Cardiac fibroblast (primary cell): Measurements from ENCODE around the gene FAM174B.

ENCODE experiments used
- DNase-seq, 2 donors: peaks; one replicate each; pipeline versions ENCODE4 v3.0.0 to v3.0.0-alpha.2; 2010; ENCODE audit warnings: low read depth in 2 of 2
- H3K4me3 ChIP-seq, 2 donors: replicated peaks in 1 of 2; 1 replicate in 1 of 2; 2 replicates in 1 of 2; pipeline ENCODE4 v1.5.1; 2011; ENCODE audit warnings: low read depth in 2 of 2, low read length in 2 of 2, mild to moderate bottlenecking in 2 of 2, moderate library complexity in 1 of 2
- TF ChIP-seq, protein P1 (sequence below): IDR thresholded peaks from one replicate; pipeline ENCODE4 v1.5.1; 2011; ENCODE audit warnings: low read depth, mild to moderate bottlenecking, low read length, inconsistent platforms

FAM174B gene

GRCh38 chr15:92666780-92667179, 11.2 kb upstream of the FAM174B start:
- H3K4me3 ChIP-seq, result no peak overlapping the region
- TF ChIP-seq, protein P1, sequence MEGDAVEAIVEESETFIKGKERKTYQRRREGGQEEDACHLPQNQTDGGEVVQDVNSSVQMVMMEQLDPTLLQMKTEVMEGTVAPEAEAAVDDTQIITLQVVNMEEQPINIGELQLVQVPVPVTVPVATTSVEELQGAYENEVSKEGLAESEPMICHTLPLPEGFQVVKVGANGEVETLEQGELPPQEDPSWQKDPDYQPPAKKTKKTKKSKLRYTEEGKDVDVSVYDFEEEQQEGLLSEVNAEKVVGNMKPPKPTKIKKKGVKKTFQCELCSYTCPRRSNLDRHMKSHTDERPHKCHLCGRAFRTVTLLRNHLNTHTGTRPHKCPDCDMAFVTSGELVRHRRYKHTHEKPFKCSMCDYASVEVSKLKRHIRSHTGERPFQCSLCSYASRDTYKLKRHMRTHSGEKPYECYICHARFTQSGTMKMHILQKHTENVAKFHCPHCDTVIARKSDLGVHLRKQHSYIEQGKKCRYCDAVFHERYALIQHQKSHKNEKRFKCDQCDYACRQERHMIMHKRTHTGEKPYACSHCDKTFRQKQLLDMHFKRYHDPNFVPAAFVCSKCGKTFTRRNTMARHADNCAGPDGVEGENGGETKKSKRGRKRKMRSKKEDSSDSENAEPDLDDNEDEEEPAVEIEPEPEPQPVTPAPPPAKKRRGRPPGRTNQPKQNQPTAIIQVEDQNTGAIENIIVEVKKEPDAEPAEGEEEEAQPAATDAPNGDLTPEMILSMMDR, result no peak
- DNase-seq, result peak in 1 of 2 donors; percentile 76

GRCh38 chr15:92665100-92665555, 9.6 kb upstream of the FAM174B start:
- DNase-seq, result peak; percentile 52 to 87
- no peak overlapping the region for H3K4me3 ChIP-seq
- TF ChIP-seq, protein P1, result no peak

GRCh38 chr15:92664178-92664900, 8.8 kb upstream of the FAM174B start:
- TF ChIP-seq, protein P1, result no peak
- no peak for DNase-seq
- H3K4me3 ChIP-seq, result no peak overlapping the region

DNA sequence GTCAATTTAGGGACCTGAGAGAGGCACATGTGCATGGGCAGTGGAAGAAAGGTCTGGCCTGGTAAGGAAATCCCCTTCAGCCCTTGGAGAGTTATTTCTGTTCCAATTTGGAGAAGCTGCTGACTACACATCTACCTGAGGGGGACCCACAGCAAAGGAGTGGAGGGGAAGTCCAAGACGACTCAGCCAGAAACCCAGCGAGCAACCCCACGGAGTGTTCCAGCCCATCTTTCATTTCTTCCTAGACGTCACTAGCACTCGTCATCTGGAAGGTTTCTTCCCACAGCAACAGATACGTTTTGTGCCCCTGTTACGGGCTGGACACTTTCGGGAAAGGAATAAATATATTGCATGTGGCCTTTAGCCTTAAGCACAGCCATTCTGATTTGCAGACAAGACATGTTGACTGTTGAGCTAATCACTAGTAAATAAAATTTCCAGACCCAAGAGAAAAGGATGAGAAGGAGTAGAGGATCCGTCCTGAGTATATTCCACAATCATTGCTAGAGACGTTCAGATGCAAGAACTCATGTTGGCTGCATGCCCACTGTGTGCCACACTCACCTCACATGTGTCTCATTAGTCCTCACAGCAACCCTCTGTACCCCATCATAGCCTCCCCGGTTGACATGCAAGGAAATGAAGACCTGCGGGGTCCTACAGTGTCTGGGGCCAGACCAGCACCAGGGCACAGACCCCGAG, 7.8 kb upstream of the FAM174B start:
- no peak overlapping the region for H3K4me3 ChIP-seq
- TF ChIP-seq, protein P1, result no peak
- DNase-seq, result no peak

GRCh38 chr15:92662762-92663161, 7.2 kb upstream of the FAM174B start:
- no peak for DNase-seq
- TF ChIP-seq, protein P1, result no peak

DNA sequence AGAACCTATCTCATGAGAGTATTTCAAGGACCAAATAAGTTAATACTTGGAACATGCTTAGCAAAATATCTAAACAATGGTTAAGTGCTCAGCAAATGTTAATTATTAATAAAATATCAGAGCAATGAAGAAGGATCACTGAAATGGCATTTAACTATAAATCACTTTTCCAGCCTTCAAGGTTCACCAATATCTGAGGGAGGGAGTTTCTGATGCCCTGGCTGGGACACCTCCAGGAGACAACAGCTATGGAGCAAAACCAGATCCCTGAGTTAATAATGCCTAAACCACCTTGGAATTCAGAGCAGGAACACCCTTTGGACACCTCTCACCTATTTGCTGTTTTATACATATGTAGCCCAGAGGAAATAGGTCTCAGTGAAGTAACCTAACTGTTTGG, 6.4 kb upstream of the FAM174B start:
- TF ChIP-seq, protein P1, result no peak
- no peak overlapping the region for H3K4me3 ChIP-seq
- DNase-seq, result no peak

More at GRCh38 chr15:92662762-92663161, 7.2 kb upstream of the FAM174B start:
- H3K4me3 ChIP-seq, result no peak overlapping the region
